Measurements from ENCODE around the gene PCSK4. TPM values are rescaled to one million over a fixed set of nuclear protein-coding genes. Genes with fewer than 3 reads are reported as not detected.

PCSK4 gene
- total and polyA plus RNA-seq, 9 donors: 0.83 to 9.4 (median 1.9) TPM; not detected in 1

- H3K4me1 ChIP-seq (ENCODE audit: insufficient read depth): peaks cover 29% of the 10 kb centered on the region
- DNase-seq: no peak
- H3K9me3 ChIP-seq: no peaks in the 10 kb centered on the region
- WGBS, 3 donors: 35 to 50% (median 36%) methylated on average over 33 to 44 of the region's 44 CpGs
- no peak overlapping the region for H3K27ac ChIP-seq
- no peaks in the 10 kb centered on the region for H3K36me3 ChIP-seq
- no peak for TF ChIP-seq CTCF (IDR thresholded peaks at IDR 0.05)
- TF ChIP-seq POLR2A (IDR thresholded peaks at IDR 0.05): no peak
- no peak overlapping the region for H3K4me3 ChIP-seq
- intact Hi-C loops (cut with DNase I): no loop called here
- peaks cover 7% of the 10 kb centered on the region for H3K27me3 ChIP-seq
Observed at GRCh38 chr19:1472231-1473084, 17.7 kb downstream of the PCSK4 start.

- no peak for DNase-seq
- no peaks in the 10 kb centered on the region for H3K36me3 ChIP-seq
- H3K4me1 ChIP-seq (ENCODE audit: insufficient read depth): peaks cover 35% of the 10 kb centered on the region
- TF ChIP-seq EP300 (IDR thresholded peaks at IDR 0.05): no peak
- no peak for TF ChIP-seq POLR2A (IDR thresholded peaks at IDR 0.05)
- no peak for TF ChIP-seq CTCF (IDR thresholded peaks at IDR 0.05)
- H3K27ac ChIP-seq: no peak overlapping the region
- no peak overlapping the region for H3K4me3 ChIP-seq
- intact Hi-C loops (cut with DNase I): no loop called here
- no peaks in the 10 kb centered on the region for H3K9me3 ChIP-seq
- peaks cover 8% of the 10 kb centered on the region for H3K27me3 ChIP-seq
- 19 to 28% (median 27%) methylated on average over 21 to 24 of the region's 24 CpGs for WGBS, 3 donors
Observed at GRCh38 chr19:1471515-1472160, 18.5 kb downstream of the PCSK4 start.

- TF ChIP-seq POLR2A (IDR thresholded peaks at IDR 0.05): no peak
- no peak for TF ChIP-seq EP300 (IDR thresholded peaks at IDR 0.05)
- TF ChIP-seq CTCF (IDR thresholded peaks at IDR 0.05): no peak
- intact Hi-C loops (cut with DNase I): no loop called here
- H3K27ac ChIP-seq: no peak overlapping the region
- no peaks in the 10 kb centered on the region for H3K9me3 ChIP-seq
- H3K27me3 ChIP-seq: peaks cover 11% of the 10 kb centered on the region
- H3K4me1 ChIP-seq (ENCODE audit: insufficient read depth): peaks cover 35% of the 10 kb centered on the region
- H3K36me3 ChIP-seq: no peaks in the 10 kb centered on the region
- no peak overlapping the region for H3K4me3 ChIP-seq
- WGBS, 3 donors: 2 to 8% (median 2%) methylated on average over 21 to 28 of the region's 28 CpGs
- DNase-seq: no peak
Observed at GRCh38 chr19:1471010-1471514, 19.1 kb downstream of the PCSK4 start.

- Histone ChIP-seq H3K27me3 (peaks cover 11% of the 10 kb centered on the region), H3K27ac (no peak overlapping the region), H3K36me3 (no peaks in the 10 kb centered on the region), H3K4me3 (peak overlapping the region; percentile 33), H3K4me1 (ENCODE audit: insufficient read depth) (peaks cover 35% of the 10 kb centered on the region), H3K9me3 (no peaks in the 10 kb centered on the region)
- intact Hi-C loops (cut with DNase I): no loop called here
- TF ChIP-seq POLR2A (IDR thresholded peaks at IDR 0.05): no peak
- no peak for TF ChIP-seq CTCF (IDR thresholded peaks at IDR 0.05)
- no peak for TF ChIP-seq EP300 (IDR thresholded peaks at IDR 0.05)
- peak in 4 of 5 donors; percentile 42 to 75 (median 64) for DNase-seq
- WGBS, 3 donors: 0 to 1% (median 1%) methylated on average over 35 to 67 of the region's 67 CpGs
Observed at GRCh38 chr19:1470305-1471009, 19.7 kb downstream of the PCSK4 start.
